Measurements from ENCODE around the gene LTO1. TPM values are rescaled to one million over a fixed set of nuclear protein-coding genes. Genes with fewer than 3 reads are reported as not detected.

Gene LTO1
- total RNA-seq, 1 donor from 2014 or later, result 28.5 TPM

- no peaks in the 10 kb centered on the region for H3K27me3 Mint-ChIP-seq
- peaks cover 13% of the 10 kb centered on the region for H3K36me3 Mint-ChIP-seq (ENCODE audit: insufficient read depth)
- no peak overlapping the region for H3K4me3 Mint-ChIP-seq (ENCODE audit: low read depth)
- H3K4me1 Mint-ChIP-seq (ENCODE audit: low read depth), result peaks cover 9% of the 10 kb centered on the region
- H3K27ac Mint-ChIP-seq, result no peak overlapping the region
- DNase-seq (ENCODE audit: low spot score, unreplicated experiment), result no peak
- H3K9me3 Mint-ChIP-seq (ENCODE audit: low read depth), result no peaks in the 10 kb centered on the region
- TF ChIP-seq CTCF (IDR thresholded peaks at IDR 0.05; ENCODE audit: unreplicated experiment), result no peak
Observed at GRCh38 chr11:69671734-69672465, 3.3 kb downstream of the LTO1 start.

GRCh38 chr11:69670158-69670845 is 4.9 kb downstream of the LTO1 start:
- DNase-seq (ENCODE audit: low spot score, unreplicated experiment), result peak; percentile 73
- H3K9me3 Mint-ChIP-seq (ENCODE audit: low read depth), result no peaks in the 10 kb centered on the region
- no peaks in the 10 kb centered on the region for H3K27me3 Mint-ChIP-seq
- H3K4me1 Mint-ChIP-seq (ENCODE audit: low read depth), result peaks cover 8% of the 10 kb centered on the region
- no peak overlapping the region for H3K4me3 Mint-ChIP-seq (ENCODE audit: low read depth)
- TF ChIP-seq CTCF (IDR thresholded peaks at IDR 0.05; ENCODE audit: unreplicated experiment), result peak; percentile 93
- peaks cover 15% of the 10 kb centered on the region for H3K36me3 Mint-ChIP-seq (ENCODE audit: insufficient read depth)
- H3K27ac Mint-ChIP-seq, result peak overlapping the region; percentile 85

GRCh38 chr11:69669486-69669885 is 5.7 kb downstream of the LTO1 start:
- peaks cover 15% of the 10 kb centered on the region for H3K36me3 Mint-ChIP-seq (ENCODE audit: insufficient read depth)
- no peaks in the 10 kb centered on the region for H3K9me3 Mint-ChIP-seq (ENCODE audit: low read depth)
- H3K4me1 Mint-ChIP-seq (ENCODE audit: low read depth), result peaks cover 5% of the 10 kb centered on the region
- H3K27ac Mint-ChIP-seq, result no peak overlapping the region
- no peak overlapping the region for H3K4me3 Mint-ChIP-seq (ENCODE audit: low read depth)
- no peaks in the 10 kb centered on the region for H3K27me3 Mint-ChIP-seq
- DNase-seq (ENCODE audit: low spot score, unreplicated experiment), result no peak
- TF ChIP-seq CTCF (IDR thresholded peaks at IDR 0.05; ENCODE audit: unreplicated experiment), result no peak

GRCh38 chr11:69667619-69668604 is 7.2 kb downstream of the LTO1 start:
- H3K36me3 Mint-ChIP-seq (ENCODE audit: insufficient read depth), result peaks cover 12% of the 10 kb centered on the region
- no peaks in the 10 kb centered on the region for H3K9me3 Mint-ChIP-seq (ENCODE audit: low read depth)
- H3K27me3 Mint-ChIP-seq, result no peaks in the 10 kb centered on the region
- no peak overlapping the region for H3K27ac Mint-ChIP-seq
- DNase-seq (ENCODE audit: low spot score, unreplicated experiment), result no peak
- H3K4me1 Mint-ChIP-seq (ENCODE audit: low read depth), result no peaks in the 10 kb centered on the region
- no peak for TF ChIP-seq CTCF (IDR thresholded peaks at IDR 0.05; ENCODE audit: unreplicated experiment)
- H3K4me3 Mint-ChIP-seq (ENCODE audit: low read depth), result no peak overlapping the region

All from progenitor cell of endocrine pancreas (in vitro differentiated cells).